Stimulated activated CD4-positive, alpha-beta T cell treated with anti-CD3 and anti-CD28 coated beads, TNF-alpha, amount 100 ng/mL, for 48 hours (primary cell): ENCODE data around the gene CDH13.

Experiments used
- DNase-seq, 3 donors: peaks; one replicate each; pipeline ENCODE4 v3.0.0-alpha.2; 2020; ENCODE audit warnings: low read depth in 3 of 3

The CDH13 gene

GRCh38 chr16:83830091-83830768, 1203.5 kb downstream of the CDH13 start:
- DNase-seq = no peak

GRCh38 chr16:83830769-83831455, 1204.1 kb downstream of the CDH13 start:
- DNase-seq = no peak

GRCh38 chr16:83831456-83831987, 1204.8 kb downstream of the CDH13 start:
- DNase-seq = no peak

- no peak for DNase-seq
Observed at GRCh38 chr16:83833921-83834320, 1207.2 kb downstream of the CDH13 start.

GRCh38 chr16:83835586-83836566, 1209.1 kb downstream of the CDH13 start:
- DNase-seq = no peak

GRCh38 chr16:83837566-83837965, 1210.8 kb downstream of the CDH13 start:
- DNase-seq = no peak

GRCh38 chr16:83838151-83838550, 1211.4 kb downstream of the CDH13 start:
- DNase-seq = no peak

GRCh38 chr16:83839561-83839960, 1212.8 kb downstream of the CDH13 start:
- no peak for DNase-seq

GRCh38 chr16:83840060-83840617, 1213.4 kb downstream of the CDH13 start:
- DNase-seq = no peak

GRCh38 chr16:83842291-83842690, 1215.5 kb downstream of the CDH13 start:
- no peak for DNase-seq

GRCh38 chr16:83842756-83843507, 1216.2 kb downstream of the CDH13 start:
- no peak for DNase-seq

GRCh38 chr16:83843657-83844056, 1216.9 kb downstream of the CDH13 start:
- DNase-seq = no peak

- DNase-seq = no peak
Observed at GRCh38 chr16:83845263-83845662, 1218.5 kb downstream of the CDH13 start.

- DNase-seq = no peak
Observed at GRCh38 chr16:83847371-83848225, 1220.8 kb downstream of the CDH13 start.

- no peak for DNase-seq
Observed at GRCh38 chr16:83849421-83849820, 1222.7 kb downstream of the CDH13 start.
